Effector CD4-positive, alpha-beta T cell (primary cell): Measurements from ENCODE around the gene RTL5.

ENCODE experiments used
- DNase-seq: peaks from one replicate; pipeline ENCODE4 v3.0.0-alpha.2; 2020

The RTL5 gene

DNA sequence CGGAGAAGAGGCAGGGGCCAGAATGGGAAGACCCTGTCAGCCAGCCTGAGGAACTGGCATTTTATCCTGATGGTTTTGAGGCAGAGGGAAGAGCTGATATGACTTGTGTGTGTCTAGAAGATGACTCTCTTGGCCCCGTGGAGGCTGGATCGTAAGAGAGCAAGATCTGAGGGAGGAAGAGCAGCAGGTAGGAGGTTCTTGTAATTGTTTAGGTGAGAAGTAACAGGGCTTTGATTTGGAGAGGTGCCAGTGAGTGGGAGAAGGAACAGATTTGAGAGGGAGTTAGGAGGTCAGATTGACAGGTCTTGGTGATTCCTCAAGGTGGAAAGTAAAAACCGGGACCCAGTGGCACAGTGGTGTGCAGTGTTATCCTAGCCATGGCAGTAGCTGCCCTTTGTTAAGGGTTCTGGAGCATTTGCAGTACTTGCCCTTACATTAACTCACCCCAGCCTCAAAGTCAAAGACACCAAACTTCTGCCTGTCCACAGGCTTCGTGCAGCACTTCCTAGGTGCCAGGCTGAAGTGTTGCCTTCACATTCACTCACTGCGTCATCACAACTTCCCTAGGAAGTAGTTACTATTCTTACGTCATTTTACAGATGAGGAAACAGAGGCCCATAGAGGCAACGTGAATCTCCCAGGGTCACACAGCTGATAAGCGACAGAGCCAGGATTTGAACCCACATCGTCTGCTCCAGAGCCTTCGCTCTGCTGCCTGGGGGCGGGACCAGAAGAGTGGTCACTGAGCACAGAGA, 23.7 kb downstream of the RTL5 start:
- DNase-seq = no peak

DNA sequence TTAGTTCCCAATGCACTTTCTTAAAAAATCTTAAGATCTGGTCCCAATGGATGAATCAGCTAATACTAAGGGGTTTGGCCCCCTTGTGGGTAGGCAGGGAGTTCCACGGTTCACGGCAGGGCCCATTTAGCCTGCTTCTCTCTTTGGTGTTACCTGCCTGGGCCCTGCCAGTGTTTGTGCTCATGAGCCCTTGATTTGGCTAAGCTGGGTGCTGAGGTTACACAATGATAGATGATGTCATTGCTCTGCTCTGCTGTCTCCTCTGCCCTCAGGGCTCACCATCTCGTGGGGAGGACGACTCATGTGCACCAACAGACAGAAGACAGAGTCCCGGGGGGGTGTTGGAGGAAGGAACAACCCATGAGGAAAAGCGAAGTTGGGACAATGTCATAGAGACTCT, 24.4 kb downstream of the RTL5 start:
- no peak for DNase-seq

DNA sequence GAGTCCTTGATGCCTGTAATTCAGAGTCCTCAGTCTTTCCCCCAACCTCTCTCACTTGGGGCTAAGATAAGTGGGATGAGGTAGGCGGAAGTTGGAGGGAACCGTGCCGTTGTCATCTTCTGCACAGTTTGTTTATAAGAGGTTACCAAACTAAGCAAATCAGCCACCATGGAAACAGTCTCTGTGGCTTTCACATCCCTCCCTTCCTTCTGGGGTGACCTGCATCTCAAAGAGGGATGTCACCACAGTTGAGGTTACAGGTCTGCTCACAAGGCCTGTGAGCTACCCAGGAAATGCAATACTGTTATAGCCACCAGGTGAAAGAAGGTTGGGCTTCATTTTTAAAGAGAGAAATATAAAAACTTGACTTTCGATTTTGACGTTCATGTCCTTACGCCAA, 26.3 kb downstream of the RTL5 start:
- DNase-seq = peak; percentile 57

DNA sequence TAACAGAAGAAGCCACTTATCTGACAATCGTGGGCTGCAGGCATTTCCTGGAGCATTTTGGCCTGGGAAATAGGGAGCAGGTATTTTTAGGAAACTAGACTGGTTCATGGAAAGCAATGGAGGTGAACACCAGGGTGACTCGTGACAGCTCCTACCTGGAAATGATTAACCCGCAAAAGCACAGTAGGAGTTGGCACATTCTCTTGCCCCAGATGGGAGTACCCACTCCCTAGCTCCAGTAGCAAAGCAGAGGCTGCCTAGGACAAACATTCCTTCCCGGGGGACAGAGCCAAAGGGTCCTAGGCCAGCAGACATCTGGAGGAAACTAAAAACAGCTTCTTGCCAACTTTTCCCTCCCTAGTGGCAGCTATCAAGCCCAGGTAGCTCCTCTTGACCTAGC, 29.0 kb downstream of the RTL5 start:
- no peak for DNase-seq

GRCh38 chrX:72102126-72102525, 29.6 kb downstream of the RTL5 start:
- no peak for DNase-seq

GRCh38 chrX:72101597-72102037, 30.1 kb downstream of the RTL5 start:
- no peak for DNase-seq

DNA sequence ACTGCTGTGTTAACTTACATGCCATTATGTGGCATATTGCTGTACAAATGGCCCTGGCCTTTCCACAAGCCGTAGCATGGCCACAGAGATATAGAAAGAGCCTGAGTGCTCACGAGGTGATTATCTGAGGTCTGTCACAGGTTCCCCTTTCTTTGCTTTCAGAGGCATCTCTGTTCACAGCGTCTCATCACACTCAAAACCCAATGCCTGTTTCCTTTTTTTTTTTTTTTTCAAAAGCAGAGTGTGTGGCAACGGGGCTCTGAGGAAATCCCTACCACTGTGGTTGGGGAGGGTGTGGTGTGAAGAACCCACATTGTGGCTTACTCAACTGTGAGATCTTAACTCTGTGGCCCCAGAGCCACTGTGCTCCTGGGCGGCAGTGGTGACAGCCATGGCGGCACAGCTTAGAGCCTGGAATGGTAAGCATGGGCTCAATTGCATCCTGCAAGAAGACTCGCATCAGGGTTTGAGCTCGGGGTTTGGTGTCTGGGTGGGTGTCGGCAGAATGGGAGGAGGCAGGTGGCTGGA, 30.8 kb downstream of the RTL5 start:
- peak; percentile 56 for DNase-seq

DNA sequence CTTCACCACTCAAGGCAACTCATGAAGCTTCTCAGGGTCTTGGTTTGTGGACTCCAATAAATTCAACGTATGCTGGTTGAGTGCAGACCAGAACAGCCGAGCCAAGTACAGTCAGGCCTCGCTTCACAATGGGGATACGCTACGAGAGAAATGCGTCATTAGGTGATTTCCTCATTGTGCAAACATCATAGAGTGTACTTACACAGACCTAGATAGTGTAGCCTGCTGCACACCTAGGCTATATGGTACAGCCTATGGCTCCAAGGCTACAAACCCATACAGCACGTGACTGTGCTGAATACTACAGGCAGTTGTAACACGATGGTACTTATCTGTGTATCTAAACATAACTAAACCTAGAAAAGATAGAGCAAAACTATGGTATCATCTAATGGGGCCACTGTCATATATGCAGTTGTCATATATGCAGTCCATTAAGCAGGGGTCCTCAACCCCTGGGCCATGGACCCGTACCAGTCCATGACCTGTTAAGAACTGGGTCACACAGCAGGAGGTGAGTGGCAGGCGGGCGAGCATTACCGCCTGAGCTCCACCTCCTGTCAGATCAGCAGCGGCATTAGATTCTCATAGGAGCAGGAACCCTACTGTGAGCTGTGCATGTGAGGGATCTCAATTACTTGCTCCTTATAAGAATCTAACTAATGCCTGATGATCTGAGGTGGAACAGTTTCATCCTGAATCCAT, 31.5 kb downstream of the RTL5 start:
- DNase-seq = no peak

DNA sequence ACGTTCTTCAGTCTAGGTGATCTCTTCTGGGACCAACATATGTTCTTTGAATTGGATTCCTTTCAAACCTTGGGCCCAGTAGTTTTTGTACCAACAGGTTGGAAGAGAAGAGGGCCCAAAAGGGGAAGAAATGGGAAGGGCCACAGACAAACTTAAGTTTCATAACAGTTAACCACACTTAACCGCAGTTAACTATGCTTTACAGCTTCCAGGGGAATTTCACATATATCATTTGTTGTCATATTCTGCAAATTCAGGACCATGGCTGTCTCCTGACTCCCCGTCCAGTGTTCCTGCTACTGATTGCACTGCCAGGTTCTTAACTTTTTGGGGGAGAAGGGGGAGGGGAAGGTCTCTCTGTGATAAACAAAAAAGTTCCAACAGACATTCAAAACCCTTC, 34.6 kb downstream of the RTL5 start:
- no peak for DNase-seq

DNA sequence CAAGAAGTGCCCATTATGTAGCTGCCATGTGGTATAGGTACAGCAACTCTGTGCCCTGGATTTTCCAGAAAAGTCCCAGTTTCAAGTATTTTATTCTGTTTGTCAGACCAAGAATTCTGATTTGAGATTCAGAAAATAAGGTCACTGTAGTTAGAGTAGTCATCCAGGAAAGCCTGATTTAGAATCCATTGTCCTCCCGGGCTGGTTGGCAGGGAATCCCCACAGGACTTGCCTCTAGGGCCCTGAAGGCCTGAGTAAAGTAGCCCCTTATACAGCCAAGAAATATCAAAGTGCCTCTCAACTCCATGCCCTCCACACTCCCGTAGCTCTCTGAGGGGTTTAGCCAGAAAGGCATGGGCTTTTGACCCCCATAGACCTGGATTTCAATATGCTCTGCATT, 36.3 kb downstream of the RTL5 start:
- DNase-seq = no peak

DNA sequence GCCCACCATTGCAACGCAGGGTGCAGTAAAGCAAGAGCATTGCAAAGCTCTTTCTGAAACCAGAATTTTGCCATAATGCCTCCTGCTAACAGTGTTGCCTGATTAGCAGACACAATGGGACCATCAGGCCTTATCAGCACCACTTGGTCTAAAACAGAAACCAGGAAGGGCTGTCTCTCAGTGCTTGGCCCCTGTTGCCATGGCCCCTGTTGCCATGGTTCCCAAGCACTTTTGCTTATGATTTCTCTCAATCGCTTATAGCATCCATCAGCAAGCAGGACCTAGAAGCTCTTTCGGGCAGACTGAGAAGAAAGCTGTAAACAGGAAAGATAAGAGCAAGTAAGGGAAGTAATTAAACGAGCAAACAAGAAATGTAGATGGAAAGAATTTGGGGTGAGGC, 36.8 kb downstream of the RTL5 start:
- DNase-seq = peak; percentile 54

- no peak for DNase-seq
These were observed 42.5 kb downstream of the RTL5 start for GRCh38 chrX:72089254-72089653.

- DNase-seq = no peak
These were observed 43.0 kb downstream of the RTL5 start for GRCh38 chrX:72088761-72089160.

DNA sequence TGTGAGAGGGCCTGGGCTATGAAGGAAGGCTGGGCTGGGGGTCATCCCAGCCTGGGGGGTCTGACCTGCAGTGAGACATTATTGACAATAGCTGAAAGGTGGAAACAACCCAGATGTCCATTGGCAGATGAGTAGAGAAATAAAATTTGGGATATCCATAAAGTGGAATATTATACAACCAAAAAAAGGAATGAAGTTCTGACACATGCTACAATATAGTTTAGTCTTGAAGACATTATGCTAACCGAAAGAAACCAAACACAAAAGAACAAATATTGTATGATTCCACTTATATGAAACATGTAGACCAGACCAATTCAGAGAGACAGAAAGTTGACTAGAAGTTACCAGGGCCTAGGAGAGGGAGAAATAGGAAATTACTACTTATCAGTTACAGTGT, 44.7 kb downstream of the RTL5 start:
- DNase-seq = no peak

GRCh38 chrX:72084114-72084513, 47.6 kb downstream of the RTL5 start:
- DNase-seq = no peak

GRCh38 chrX:72083291-72083690, 48.4 kb downstream of the RTL5 start:
- no peak for DNase-seq

DNA sequence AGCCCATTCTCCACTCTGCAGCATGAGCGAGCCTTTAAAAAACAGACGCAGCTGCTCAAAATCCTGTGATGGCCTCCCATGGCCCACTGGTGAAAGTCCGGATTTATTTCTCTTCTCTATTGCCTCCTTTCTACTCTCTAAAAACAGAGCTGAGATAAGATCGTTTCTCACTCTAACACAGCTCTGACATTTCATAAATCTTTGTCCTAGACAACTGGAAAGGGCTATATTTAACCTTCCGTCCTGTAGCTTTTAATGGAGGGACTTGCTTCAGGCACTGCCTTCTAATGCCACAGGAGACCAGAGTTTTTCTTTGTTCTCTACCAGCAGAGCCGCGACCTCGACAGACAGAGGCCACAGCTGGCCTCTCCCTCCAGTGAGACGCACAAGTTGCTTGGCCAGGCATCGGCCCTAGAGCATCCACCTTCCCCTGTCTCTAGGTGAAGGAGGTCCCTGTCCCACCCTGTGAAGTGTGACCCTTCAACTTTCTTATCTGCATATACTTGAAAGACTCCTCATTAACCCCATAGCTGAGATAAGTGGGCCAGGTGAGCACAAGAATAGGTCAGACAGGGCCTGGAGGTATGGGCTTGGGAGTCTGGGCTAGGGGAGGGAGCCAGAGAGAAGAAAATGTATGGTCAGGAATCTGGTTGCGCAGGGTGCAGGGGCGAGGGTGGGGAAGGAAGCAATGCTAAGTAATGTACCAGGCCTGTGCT, 50.0 kb downstream of the RTL5 start:
- no peak for DNase-seq

GRCh38 chrX:72080800-72081199, 50.9 kb downstream of the RTL5 start:
- DNase-seq = no peak

DNA sequence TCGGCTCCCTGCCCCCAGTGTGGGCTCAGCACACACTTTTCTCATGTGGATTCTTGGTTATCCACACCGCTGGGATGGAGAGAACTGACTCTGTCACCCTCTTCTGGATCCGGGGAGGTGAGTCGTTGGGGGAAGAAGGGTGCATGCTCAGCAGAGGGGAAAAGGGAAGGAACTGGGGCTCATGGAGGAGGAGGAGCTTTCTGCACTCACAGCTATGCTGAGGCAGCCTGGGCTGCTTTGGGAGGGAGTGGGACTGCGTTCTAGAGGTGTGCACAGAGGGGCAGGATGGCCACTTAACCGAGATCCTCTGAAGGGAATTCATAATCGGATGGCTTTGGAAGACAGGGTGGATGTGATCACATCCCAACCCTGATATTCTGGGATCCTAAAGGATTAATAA, 51.6 kb downstream of the RTL5 start:
- DNase-seq = no peak

DNA sequence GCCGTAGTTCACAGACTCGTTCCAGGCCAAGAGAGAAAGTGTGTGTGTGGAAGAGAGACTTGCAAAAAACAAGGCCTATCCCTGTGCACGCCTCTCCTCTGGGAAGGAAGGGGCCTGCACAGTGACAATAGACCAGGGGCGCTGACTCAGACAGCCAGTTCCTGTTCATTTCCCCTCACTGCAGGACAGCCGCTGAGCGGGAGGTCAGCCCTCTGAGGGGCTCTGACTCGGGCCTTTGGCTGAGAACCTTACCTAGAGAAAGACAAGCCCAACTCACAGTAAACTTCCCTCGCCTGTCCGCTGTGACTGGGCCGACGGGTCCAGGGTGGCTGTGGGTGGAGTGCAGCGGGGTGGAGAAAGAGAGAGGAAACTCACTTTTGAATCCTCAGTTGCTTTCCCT, 52.1 kb downstream of the RTL5 start:
- no peak for DNase-seq

- no peak for DNase-seq
These were observed 53.3 kb downstream of the RTL5 start for GRCh38 chrX:72078411-72078810.
